HG02943 (cell line): ENCODE measurements around the gene ATP2C1.
"Not testable (repeated sequence)": the region's sequence is repeated elsewhere in the genome, so short reads cannot be mapped to it uniquely, and the experiment has no call there.

Experiments
- ATAC-seq: cut with Tn5 transposase; IDR thresholded peaks from one replicate; pipeline ENCODE4 v1.9.1; 2021; ENCODE audit warnings: mild to moderate bottlenecking, low read depth, moderate library complexity; ENCODE audit not compliant: unreplicated experiment

Gene ATP2C1

DNA sequence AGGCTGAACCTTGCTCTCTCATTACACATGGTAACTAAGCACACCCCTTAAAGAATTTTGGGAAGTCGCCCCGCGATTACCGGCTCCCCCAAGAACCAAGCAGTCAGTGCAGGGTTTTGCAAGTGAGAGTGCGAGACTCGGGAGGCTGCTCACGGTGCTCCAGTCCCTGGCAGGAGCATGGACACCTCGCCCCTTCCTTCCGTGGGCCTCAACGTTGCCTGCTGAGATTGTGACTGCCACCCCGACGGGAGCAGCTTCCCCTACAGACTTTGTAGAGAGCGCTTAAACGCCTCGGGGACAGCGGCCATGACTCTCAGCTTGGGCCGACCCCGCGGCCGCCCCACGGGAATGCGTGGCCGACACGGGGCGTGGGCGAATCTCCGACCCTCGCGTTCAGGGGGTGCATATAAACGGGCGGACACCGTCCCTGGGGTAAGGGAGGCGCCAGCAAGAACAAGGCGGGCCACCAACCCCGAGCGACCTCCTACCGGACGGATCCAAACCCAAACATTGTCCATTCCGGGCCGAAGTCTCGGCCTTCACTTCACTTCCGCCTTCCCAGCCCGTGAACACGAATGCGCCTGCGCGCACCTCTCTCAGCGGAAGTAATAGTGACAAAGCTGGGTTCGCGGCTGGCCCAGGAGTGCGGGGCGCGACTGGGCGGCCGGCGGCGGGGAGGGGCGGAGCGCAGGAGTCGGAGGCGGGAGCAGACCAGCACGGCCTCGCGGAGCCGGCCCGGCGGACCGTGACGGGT is at the start of gene ATP2C1:
TSS of gene ATP2C1 (plus strand) at position 709 of the 754 bp plus-strand sequence. CDS start 686 bp downstream, outside the sequence.
- ATAC-seq = peak; percentile 86

DNA sequence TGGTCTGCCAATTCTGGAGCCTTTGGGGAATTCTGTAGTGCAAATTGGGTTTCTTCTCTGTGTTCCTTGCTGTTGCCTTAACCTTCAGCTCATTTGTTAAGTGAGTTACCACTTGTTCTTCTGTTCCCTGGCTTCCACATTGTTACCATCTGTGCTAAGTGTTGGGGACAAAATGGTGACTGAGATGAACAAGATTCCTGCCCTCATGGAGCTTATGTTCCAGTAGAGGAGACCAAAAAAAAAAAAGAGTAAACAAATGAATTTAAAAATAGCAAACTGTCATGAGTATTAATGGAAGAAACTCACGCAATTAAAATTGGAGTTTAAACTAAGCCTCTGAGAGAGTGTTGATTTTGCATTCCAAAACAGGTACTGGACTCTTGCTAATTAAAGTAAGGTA is 49.4 kb upstream of the ATP2C1 start:
- ATAC-seq = no peak

DNA sequence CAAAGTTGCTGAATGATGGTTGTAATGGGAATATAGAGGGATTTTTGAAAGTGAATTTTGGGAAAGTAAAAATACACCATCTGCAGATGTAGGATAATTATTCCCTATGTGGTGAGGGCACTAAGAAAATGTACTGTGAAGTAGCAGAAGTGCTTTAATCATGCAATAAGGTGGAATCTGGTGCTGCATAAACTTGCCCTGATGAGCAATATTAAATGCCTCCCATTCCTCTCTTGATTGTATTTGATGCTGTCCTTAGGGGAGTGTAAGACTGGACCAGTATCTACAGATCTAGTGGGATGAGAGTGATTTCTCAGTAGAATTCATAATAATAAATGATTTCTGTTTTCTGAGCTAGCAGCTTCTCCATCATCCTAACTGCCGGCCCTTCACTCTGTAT is 47.7 kb upstream of the ATP2C1 start:
- no peak for ATAC-seq

DNA sequence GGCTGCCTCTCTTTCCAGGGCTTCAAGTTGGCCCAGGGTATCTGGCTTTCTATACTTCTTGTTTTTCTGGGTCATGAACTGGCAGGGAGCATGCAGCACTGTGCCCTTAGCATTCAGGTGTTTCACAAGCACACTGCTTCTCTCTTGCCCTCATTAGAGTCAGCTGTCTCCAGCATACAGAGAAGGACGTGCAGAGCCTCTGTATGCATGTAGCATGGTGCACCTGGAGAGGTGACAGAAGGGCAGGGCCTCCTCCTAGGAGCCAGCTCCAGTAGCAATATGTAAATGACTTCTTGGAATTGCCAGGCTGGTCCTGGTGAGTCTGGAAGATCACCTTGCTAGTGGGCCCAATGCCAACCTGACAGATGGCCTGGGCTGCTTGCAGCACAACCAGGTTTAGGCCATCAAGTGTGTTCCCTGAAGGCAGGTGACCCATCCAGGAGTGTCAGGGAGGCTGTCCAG is 44.8 kb upstream of the ATP2C1 start:
- no peak for ATAC-seq

DNA sequence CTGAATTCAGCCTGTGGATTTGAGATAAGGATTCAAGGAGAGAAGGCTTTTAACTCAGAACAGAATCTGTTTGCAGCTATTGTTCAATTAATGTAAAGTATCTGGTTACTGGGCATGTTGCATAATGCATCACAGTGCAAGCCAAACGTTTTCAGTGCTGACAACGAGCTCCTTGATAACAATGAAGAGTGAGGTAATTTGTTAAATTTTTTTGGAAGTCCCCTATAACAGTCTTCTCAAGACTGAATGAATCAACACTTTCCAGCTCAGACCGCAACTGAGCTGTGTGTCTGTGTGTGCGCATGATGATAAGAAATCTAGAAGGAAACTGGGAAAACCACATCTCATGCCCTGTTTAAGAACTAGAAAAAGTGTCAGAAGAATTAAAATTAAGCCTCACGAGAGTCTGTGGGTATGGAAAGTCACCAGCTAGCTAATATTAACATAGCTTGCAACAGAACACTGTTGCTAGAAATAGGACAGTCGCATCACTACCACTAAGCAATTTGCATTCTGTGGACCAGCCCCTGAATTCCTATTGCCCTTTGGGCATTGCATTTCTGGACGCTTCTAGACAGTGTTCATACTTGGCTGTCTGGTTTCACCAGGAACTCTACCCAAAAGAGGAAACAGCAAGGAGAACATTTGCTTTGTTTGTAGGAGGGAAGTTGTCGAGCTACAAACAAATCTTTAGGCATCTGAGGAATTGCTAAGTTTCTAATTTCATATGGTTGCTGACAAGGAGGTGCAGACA is 43.7 kb upstream of the ATP2C1 start:
- ATAC-seq = peak; percentile 58

DNA sequence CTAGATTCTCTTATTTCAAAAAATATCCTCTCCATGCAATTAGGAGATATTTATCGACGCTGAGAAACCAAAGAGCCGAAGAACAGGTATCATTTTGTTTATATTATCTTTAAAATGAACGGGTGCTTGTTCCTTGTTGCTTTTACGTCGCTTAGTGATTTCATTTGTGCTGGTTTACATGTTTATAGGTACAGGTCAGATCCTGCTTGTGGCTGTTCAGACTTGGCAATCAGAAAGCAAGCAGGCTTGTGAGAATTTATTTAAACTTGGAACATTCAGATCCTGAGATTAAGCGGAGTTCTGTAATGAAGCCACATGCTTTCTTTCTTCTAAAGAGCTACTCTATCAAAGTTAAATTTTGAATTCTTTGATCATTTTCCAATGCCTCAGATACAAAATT is 43.0 kb upstream of the ATP2C1 start:
- no peak for ATAC-seq

DNA sequence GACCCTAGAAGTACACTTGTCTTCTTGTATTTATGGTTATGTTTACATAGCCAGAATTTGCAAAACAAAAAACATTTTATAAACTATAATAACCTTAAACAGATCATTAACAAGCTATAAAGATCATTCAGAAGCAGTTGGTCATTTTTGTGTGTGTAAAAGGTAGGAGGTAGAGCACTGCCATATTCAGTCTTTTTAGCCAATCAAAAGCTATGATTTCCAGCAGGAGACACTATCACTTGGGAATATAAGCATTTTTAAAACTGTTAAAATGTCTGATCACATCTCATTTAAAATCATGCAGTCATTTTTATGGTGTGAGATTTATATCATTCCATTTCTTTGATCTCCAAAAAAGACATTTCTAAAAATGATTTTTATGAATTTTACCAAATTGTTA is 42.6 kb upstream of the ATP2C1 start:
- no peak for ATAC-seq

- ATAC-seq = no peak
Measured at GRCh38 chr3:130853581-130853980, 40.3 kb upstream of the ATP2C1 start.

- peak; percentile 49 for ATAC-seq
Measured at GRCh38 chr3:130854208-130854864, 39.5 kb upstream of the ATP2C1 start.

- no peak for ATAC-seq
Measured at GRCh38 chr3:130857336-130858026, 36.4 kb upstream of the ATP2C1 start.

- ATAC-seq = not testable (repeated sequence)
Measured at GRCh38 chr3:130862130-130862529, 31.8 kb upstream of the ATP2C1 start.

DNA sequence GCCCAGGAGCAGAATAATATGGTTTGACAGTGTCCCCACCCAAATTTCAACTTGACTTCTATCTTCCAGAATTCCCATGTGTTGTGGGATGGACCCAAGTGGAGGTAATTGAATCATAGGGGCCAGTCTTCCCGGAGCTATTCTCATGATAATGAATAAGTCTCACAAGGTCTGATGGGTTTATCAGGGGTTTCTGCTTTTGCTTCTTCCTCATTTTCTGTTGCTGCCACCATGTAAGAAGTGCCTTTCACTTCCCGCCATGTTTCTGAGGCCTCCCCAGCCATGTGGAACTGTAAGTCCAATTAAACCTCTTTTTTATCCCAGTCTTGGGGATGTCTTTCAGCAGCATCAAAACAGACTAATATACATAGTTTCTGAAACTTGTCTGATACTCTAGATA is 28.4 kb upstream of the ATP2C1 start:
- ATAC-seq = no peak

- ATAC-seq = no peak
Measured at GRCh38 chr3:130866327-130866726, 27.6 kb upstream of the ATP2C1 start.

- ATAC-seq = no peak
Measured at GRCh38 chr3:130870423-130870822, 23.5 kb upstream of the ATP2C1 start.

DNA sequence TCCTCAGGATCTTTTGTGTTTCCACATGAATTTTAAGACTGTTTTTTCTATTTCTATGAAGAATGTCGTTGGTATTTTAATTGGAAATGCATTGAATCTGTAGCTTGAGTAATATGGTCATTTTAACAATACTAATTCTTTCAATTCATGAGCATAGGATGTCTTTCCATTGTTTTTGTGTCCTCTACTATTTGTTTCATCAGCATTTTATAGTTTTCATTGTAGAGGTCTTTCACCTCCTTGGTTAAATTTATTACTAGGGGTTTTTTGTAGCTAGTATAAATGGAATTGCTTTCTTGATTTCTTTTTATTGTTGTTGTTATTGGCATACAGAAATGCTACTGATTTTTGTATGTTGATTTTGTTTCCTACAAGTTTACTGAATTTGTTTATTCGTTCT is 17.3 kb upstream of the ATP2C1 start:
- ATAC-seq = no peak

GRCh38 chr3:130878464-130878863 is 15.4 kb upstream of the ATP2C1 start:
- no peak for ATAC-seq

DNA sequence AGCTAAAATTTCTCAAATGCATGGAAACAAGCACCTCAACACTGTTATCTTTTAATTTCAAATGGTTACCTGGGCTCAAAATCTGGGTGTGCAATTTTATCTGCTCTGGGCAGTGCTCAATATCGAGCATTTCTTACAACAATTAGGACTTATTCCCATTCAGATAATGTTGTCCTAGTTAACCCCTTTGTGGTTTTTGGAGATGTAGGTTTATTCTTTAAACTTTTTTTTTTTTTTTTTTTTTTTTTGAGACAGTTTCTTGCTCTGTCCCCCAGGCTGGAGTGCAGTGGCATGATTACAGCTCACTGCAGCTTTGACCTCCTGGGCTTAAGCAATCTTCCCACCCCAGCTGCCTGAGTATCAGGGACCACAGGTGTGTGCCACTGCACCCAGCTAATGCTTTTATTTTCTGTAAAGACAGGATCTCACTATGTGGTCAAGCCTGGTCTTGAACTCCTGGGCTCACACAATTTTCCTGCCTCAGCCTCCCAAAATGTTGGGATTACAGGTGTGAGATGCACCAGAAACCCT is 4.4 kb upstream of the ATP2C1 start:
- no peak for ATAC-seq

DNA sequence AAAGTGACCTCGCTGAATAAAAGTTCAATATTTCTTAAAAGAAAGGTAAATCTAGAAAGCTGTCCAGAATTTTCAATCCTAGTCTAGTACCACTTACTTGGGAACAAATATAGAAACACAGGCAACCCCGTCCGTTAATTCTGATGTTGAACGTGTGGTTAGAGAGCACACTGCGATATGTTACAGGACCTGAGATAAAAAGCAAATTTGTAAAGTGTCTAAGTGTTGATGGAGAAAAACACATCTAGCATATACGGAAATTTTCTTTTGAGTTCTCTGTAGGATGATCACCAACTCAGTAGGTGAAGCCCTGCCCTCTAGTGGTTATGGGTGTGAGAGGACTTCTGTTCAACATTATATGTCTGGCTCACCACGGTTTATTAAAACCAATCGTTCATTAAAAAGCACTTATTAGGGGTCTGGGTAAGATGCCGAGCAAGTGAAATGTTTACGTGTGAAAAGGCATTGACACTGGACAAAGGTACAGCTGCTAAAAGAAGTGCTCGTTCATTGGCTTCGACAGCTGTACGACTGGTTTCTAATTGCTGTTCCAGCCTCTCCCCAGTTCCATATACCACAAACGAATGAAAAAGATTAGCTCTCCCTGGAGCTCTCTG is 1.0 kb upstream of the ATP2C1 start:
- peak; percentile 42 for ATAC-seq

- peak; percentile 11 for ATAC-seq
Measured at GRCh38 chr3:130894130-130894985, 474 bp downstream of the ATP2C1 start.
